Fibroblast of skin of back (primary cell): ENCODE data around the gene EBF3.
A peak's percentile ranks its signal among the peaks of the same experiment; 100 is the strongest.

Source experiments
- DNase-seq: peaks from one replicate; pipeline ENCODE4 v3.0.0-alpha.2; 2013

The EBF3 gene

DNA sequence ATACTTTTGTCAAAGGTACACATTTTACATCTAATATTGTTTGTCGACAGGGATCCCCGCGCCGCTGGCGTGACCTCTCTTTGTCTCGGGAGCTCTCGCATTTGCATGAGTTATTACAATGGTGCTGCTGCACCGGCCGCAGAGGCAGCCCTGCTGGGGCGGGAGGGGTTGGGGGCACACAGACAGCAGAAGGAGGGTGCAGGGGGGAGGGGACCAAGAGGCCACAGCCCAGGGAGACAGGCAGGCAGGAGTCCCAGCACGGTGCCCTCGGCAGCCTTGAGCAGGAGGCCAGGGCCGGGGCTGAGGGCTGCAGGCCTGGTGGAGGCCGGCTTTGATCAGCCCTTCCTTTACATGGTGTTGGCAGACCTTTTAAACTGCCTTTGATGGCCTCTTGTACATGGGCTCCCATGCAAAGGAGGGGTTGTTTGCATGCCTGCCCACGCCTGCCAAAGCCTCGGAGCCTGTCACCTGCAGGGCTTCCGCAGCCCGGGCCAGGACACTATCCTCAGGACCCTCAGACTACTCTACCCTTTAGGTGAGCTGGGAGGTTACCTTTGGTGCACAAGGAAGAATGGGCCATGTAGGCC is 95.5 kb downstream of the EBF3 start:
- DNase-seq, result no peak

DNA sequence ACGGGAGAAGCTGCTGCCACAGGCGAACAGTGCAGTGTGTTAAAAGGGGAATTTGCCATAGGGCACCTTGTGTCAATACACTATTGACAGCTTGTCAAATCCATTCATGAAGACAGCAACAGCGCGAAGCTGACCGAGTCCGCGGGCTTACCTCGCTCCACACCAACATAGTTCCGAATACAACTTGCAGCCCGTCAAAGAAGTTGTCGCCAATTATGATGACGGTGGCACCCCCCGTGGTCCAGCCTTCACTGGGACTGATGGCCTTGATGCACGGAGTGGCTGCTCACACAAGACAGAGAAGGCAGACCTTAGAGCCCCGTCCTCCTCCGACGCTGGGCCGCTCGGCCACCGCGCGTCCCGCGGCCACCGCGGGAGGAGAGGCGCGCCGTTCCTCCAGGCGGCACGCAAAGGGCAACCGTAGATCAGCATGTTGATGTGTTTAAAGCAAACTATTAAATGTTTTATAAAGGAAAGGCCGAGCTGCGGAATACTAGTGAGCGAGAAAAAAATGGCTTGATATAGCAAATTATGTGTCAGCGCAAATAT is 96.4 kb downstream of the EBF3 start:
- no peak for DNase-seq

DNA sequence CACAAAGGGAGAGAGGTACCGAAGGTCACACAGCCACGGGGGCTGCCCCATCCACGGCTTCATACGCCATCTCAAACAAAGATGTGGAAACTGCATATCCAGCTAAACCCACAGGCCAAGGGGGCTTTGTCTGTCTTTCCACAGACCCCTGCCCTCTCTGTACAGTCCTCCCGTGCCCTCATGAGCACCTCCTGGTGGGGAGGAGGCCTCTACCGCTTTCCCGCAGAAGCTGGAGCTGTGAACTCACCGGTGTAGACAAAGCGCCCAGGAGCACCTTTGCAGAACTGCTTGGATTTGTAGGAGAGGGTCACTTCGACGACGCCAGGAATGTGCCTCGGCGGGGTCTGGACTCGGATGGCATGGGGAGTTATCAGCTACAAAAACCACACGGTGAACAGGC is 97.2 kb downstream of the EBF3 start:
- no peak for DNase-seq

GRCh38 chr10:129865960-129866359 is 98.1 kb downstream of the EBF3 start:
- no peak for DNase-seq

- DNase-seq, result no peak
Observed at GRCh38 chr10:129865413-129865812, 98.7 kb downstream of the EBF3 start.

DNA sequence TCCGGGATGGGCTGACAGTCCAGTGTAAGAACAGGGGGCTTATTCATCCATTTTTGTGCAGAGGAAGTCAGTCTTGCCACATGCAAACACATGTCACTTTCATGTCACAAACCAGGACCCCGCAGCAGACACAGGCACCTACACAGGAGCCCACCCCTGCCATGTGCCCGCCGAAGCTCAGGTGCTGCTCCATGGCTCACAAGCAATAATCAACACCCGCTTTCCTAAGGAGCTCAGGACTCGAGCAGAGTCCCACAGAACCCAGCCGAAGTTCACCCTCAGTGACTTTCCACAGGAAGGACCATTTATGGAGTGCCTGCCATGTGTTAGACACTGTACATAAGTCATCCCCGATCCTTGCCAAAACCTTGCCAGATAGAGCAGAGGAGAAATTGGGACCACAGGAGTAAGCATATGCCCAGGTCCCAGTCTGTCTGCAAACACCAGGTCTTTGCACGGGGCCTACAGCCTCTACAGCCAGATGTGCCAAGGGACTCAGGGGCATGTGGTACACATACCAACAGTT is 99.4 kb downstream of the EBF3 start:
- DNase-seq, result no peak

GRCh38 chr10:129864082-129864481 is 100.0 kb downstream of the EBF3 start:
- no peak for DNase-seq

DNA sequence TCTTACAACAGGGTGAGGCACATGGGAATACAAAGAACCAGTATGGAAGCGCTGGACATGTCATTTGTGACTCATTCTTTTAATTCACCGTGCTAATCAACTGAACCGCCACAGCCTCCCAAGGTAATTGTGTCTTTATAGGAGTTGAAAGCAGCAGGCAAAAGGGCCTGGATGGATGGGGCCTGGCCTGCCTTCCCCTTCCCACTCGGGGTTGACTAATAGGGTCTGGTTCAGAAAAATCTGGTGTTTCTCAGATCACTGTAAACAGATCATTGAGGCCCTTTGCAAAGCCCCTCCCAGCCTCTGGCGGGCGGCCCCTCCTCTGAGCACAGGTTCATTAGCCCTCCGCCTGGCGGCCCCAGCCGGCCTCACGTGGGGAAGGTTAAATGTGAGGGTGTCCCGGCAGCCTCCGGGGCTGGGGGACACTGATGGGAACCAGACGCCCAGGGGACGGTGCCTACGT is 100.8 kb downstream of the EBF3 start:
- DNase-seq, result no peak

GRCh38 chr10:129861776-129862531 is 102.1 kb downstream of the EBF3 start:
- DNase-seq, result no peak

DNA sequence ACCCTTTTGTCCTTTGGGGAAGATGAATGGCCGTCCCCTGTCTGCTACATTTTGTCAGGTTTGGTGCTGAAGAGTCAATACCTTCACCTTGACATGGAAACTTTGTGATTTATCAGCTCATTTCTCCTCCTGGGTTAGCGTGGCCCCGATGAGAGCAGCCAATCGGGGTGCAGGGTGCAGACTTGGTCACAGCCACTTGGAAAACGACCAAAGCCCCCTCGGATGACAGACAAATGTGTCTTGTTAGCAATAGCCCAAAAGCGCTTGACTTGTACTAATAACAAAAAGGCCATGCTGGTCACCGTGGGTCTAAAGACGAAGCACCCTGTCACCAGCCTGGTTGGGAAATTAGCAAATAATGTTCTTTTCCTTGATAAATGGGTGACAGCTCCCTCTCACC is 103.7 kb downstream of the EBF3 start:
- DNase-seq, result no peak

DNA sequence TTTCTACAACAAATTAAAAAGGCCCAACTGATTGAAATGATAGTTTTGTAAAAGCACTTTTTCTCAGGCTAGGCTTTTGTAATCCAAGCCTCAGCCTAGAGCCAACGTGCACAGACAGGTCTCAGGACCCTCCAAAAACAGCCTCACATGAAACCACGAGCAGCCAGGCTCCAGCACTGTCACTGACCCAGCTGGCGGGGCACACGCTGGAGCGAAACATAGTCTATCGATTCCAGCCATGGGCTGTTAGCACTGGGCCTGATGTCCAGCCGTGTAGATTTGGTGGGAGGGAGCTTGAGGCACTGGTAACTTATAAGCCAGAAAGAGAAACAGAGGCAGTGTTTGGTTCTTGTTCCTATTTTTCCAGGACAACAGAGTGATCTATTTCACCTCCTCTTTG is 104.5 kb downstream of the EBF3 start:
- DNase-seq, result no peak

DNA sequence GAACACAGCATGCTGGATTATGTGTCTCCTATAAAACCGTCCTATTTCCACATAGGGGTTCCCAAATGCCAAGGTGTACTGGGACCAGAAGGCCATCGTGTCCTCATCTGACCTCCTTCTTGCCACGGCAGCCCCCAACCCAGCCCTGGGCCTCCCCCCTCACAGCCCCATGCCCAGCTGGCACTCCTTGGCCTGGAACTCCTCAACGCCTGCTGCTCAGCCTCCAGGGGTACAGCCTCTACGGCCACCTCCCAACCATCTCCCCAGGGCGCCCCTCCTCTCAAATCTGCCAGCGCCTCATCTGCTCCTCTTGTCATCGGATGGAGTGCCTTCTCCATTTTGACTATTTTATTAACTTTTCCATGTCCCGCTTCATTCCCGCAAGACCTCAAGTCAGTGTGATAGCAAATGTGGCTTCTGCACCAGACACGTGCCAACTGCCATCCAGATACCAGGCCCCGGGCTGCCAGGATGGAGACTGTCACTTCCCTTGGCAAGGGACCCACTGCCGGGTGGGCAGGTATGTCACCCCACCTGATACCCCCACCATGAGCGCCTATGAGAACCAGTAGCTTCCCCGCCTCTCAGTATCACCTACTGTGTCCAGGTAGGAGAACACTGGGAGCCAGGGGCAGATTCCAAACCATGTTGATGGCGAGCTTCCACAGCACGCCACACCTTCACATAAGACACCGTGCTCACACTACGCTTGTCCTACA is 106.7 kb downstream of the EBF3 start:
- no peak for DNase-seq

- DNase-seq, result no peak
Observed at GRCh38 chr10:129855836-129856563, 108.1 kb downstream of the EBF3 start.

- DNase-seq, result no peak
Observed at GRCh38 chr10:129854796-129855705, 109.0 kb downstream of the EBF3 start.

- no peak for DNase-seq
Observed at GRCh38 chr10:129854158-129854557, 109.9 kb downstream of the EBF3 start.

- peak; percentile 12 for DNase-seq
Observed at GRCh38 chr10:129853562-129853903, 110.5 kb downstream of the EBF3 start.

GRCh38 chr10:129852829-129853561 is 111.1 kb downstream of the EBF3 start:
- no peak for DNase-seq

GRCh38 chr10:129851941-129852640 is 112.0 kb downstream of the EBF3 start:
- no peak for DNase-seq

DNA sequence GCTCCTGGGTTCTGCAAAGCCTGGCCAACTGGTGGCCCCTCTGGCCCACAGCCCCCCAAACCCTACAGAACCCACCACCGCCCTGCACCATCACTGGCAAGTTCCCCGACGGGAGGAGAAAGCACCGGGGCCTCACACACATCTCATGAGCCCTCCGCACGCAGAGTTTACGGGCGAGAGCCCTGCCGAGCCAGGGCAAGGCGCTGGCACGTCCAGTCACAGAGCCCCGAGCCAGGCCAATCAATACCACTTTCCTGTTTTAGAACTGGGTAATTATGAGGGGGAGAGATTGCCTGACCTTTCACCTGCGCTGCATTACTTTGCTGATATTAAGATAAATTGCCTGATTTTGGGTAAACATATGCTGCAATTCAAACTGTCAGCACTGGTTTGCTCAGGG is 113.3 kb downstream of the EBF3 start:
- no peak for DNase-seq

- no peak for DNase-seq
Observed at GRCh38 chr10:129850316-129850715, 113.8 kb downstream of the EBF3 start.
